Activated CD4-positive, alpha-beta T cell treated with anti-CD3 and anti-CD28 coated beads for 4 hours (primary cell): ENCODE results near the gene CUL4A.
"Not testable (repeated sequence)": the region's sequence is repeated elsewhere in the genome, so short reads cannot be mapped to it uniquely, and the experiment has no call there.

Source experiments
- DNase-seq, 2 donors: peaks; one replicate each; pipeline ENCODE4 v3.0.0-alpha.2; 2020

The CUL4A gene

DNA sequence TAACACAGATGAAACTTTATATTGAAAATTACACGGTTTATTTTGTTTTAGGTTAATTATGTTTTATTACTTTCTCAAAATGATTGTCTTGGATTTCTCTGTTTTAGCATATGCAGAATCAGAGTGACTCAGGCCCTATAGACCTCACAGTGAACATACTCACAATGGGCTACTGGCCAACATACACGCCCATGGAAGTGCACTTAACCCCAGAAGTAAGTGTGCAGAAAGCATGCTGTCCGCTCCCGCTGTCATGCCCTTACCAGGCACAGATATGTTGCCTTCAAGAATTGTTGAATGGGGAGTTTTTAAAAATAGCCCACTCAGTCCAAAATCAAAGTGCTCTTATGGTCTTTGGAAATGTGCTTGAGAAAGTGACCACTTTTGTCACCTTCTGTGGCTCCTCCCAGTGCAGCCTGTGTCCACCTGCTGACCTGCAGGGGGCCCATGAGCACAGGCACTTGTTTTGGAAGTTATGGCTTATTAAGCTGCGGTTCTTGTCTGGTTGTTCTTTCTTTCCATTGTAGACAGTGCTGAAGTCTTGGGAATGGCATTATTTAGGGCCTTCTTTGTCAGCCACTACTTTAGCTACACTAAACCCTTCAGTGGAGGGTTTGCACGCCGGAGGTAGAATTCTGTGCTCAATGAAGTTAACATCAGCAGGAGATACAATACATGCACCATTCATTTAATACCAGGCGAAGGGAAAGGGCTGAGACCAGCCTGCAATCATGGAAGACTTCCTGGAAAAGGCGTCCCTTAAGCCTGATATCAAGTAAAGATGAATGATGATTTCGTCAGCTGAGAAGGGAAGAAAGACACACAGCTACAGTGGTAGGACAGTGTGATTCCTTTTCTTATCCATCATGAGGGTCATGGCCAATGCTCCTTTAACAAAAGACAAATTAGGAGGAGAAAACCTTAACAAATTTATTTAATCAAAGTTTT is 36.7 kb downstream of the CUL4A start:
- DNase-seq = no peak

DNA sequence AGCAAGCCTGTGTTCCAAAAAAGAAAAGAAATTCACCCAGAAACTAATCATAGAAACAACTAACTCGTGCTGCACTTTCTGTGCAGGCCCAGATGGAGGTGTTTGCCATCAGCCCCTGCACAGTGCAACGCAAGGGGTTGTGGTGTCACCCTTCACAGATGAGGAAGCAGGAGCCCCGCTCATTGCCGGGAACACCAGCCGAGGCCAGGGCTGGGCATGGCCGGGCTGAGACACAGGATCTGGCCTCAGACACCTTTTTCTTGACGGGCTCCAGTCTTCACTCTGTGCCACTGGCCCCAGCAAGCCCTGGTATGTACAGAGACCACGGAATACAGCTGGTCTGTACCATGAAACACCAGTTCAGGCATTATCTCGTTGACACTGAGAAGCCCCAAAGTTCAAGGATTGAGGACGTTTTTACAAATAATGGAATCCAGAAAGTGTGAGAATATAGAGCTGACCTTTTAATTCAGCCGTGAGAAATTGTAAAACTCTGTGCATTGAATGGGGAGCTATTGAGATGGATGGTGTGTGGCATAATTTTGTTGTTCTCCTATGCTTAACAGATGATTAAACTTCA is 43.2 kb downstream of the CUL4A start:
- no peak for DNase-seq

DNA sequence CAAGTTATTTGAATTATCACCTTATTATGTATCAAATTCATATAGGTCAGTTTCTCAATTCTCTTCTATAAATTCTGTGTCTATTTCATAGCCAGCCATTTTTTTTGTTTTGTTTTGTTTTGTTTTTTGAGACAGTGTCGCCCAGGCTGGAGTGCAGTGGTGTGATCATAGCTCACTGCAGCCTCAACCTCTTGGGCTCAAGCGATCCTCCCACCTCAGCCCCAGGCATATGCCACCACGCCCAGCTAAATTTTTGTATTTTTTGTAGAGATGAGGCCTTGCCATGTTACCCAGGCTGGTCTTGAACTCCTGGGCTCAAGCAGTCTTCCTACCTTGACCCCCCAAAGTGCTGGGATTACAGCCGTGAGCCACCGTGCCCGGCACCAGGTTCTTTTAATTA is 48.5 kb downstream of the CUL4A start:
- DNase-seq = not testable (repeated sequence)

GRCh38 chr13:113258321-113259054 is 49.1 kb downstream of the CUL4A start:
- no peak for DNase-seq

DNA sequence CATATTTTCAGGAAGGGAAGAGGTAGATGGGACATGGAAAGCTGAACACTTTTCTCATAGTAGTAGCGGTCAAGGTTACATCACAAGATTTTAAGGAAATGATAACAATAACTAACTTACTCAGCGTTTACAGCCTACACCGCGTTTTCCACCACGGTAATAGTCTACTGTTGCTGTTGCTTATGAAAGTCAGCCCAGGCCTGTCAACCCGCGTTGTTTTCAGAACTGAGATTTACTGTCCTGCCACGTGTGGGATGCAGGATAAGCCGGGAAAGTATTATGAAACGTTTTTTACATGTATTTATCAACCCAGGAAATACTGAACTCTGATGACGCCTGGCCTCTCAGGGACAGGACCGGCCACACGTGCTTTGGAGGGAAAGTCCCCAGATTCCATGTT is 51.6 kb downstream of the CUL4A start:
- no peak for DNase-seq

- DNase-seq = not testable (repeated sequence)
These were observed 53.6 kb downstream of the CUL4A start for GRCh38 chr13:113263016-113263415.

DNA sequence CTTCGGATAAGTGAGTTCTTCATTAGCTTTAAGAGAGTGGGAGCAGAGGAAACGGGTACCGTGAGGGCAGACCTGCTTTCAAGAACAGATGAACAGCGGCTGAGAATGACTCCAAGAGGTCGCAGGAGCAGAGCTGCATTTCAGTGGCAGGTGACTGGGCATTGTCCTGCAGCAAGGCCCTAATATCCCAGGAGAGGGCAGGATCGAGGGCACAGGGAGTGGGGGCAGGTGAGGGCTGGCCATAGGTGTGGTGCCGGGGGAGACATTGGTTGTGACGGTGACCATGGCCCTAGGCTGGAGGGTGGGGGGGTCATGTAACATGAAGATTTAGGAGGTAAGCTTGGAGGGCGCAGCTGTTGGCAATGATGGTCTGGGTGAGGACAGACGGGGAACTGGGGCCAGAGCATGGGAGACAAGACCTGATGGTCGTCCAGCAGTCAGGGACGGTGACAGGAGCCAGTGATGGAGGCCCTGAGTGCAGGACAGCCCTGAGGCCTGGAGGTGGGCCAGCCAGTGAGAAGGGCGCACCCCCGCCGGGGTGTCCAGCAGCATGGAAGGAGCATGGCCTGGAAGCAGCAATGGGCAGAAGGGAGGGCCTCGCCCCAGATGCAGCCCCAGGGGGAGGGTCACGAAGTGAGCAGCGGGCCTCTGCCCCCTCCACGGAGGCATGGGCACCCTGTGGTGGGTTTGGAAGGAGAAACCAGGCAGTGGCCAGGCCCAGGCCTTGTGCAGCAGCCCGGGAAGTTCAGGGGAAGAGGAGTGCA is 58.4 kb downstream of the CUL4A start:
- no peak for DNase-seq

GRCh38 chr13:113272031-113272430 is 62.6 kb downstream of the CUL4A start:
- no peak for DNase-seq

DNA sequence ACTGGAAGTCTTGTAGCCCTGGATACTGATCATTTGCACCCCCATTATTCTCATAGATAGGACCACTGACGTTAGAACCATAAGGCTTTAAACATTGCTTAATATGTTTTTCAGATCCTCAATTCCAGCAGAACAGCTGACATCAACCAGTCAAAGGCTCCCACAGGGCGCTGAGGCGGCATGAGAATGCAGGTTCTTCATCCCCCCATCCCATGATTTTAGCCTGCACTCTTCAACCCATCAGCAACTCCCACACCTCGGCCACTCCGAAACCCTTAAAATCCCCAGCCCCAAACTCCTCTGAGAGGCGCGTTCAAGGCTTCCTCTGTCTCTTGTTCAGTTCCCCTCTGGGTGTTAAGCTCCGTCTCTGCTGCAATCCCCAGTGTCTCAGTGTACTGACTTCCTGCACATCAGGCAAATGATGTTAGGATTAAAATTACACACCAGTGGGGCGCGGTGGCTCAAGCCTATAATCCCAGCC is 63.3 kb downstream of the CUL4A start:
- no peak for DNase-seq

DNA sequence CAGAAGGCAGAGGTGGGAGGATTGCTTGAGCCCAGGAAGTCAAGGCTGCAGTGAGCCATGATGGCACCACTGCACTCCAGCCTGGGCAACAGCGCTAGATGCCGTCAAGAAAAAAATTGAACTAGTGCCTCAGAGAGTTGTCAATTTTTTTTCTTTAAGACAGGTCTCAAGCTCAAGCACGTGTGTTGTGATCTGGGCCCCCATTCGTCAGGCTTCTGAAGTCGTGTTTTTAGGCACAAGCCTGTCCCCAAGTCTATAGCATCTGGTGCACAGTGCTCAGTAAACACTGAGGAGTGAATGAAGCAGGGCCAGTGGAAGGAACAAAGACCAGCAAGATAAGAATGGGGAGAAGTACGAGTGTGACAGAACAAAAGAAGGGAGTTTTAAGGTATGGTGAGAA is 63.9 kb downstream of the CUL4A start:
- DNase-seq = no peak

- no peak for DNase-seq
These were observed 64.6 kb downstream of the CUL4A start for GRCh38 chr13:113273851-113274590.

DNA sequence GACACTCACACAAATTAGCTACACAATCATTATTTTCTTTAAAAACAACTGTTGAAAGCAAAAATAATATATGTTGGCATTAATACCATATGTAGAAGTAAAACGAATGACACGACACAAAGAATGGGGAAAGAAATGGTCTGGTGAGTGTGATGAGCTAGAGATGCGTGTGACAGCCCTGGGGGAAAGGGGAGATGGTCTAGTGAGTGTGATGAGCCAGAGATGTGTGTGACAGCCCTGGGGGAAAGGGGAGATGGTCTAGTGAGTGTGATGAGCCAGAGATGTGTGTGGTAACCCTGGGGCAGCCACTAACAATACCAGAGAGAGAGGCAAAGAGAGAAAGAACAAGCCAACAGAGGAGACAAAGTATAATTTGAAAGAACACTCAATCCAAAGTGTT is 65.3 kb downstream of the CUL4A start:
- DNase-seq = no peak

GRCh38 chr13:113275387-113275786 is 66.0 kb downstream of the CUL4A start:
- peak; percentile 16 to 33 for DNase-seq

DNA sequence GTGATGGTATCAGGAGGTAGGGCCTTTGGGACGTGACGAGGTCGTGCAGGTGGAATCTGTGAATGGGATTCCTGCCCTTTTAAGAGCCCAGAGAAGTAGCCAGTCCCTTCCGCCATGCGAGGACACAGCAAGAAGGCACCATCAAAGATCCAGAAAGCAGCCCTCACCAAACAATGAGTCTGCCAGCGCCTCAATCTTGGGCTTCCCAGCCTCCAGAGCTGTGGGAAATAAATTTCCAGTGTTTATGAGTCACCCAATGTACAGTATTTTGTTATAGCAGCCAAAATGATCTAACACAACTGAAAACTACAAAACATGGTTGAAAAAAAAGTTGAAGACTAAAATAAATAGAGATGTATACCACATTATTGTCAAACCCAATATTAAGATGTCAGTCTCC is 70.7 kb downstream of the CUL4A start:
- no peak for DNase-seq

- no peak for DNase-seq
These were observed 74.5 kb downstream of the CUL4A start for GRCh38 chr13:113283904-113284303.

DNA sequence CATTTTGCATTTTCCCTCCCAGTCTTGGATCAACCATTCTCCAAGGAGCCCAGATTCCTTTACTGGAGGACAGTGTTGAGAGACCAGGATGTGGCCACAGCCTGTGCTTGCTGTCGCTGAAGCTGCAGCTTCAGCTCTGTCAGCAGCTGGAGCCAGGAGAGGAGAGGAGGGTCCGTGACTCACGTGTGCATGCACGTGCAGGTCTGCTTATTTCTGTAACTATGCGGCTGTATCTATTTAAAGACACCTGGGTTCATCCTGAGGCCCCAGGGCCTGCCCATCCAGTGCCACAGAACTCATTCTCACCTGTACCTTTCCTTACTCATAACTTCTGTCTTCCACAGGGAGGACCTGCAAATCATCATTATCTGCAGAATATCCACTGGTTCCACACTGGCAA is 79.5 kb downstream of the CUL4A start:
- no peak for DNase-seq

GRCh38 chr13:113291129-113291528 is 81.7 kb downstream of the CUL4A start:
- DNase-seq = no peak

DNA sequence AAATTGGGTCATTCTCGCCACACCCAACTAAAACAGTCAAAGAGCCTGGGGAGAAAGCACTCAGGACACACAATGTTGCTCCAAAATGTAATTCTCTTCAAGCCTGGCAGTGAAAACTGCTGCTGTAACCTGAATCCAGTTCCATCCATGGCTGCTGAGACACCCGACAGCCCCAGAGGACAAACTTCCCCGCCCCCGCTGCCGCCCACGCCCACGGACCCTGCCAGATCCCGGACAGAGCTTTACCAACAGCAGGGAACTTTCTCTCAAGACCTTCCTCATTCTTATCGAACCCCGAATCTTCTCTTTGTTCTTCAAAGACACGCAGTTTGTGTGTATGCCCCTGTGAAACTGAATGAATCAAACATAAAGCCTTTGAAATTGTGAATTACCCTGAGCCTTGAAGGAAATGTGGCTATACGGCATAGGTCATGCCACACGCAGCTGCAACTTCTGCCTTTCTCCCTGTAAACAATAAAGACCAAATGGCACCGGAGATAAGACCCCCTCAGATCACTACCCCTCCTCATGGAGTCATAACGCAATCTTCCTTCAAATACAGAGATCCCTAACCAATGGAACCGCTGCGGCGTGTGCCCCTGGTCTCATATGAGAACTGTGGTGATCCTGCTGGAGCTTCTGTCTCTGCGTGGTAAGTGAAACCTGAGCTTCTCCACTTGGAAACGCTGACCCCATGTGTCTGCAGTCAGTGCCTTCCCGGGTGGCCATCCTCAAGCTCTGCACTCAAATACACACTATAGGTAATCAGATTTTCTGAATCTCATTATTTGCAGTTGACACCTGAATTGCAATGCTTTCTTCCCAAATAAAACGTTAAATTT is 82.8 kb downstream of the CUL4A start:
- DNase-seq = peak; percentile 16 to 32

- DNase-seq = no peak
These were observed 84.3 kb downstream of the CUL4A start for GRCh38 chr13:113293686-113294085.

DNA sequence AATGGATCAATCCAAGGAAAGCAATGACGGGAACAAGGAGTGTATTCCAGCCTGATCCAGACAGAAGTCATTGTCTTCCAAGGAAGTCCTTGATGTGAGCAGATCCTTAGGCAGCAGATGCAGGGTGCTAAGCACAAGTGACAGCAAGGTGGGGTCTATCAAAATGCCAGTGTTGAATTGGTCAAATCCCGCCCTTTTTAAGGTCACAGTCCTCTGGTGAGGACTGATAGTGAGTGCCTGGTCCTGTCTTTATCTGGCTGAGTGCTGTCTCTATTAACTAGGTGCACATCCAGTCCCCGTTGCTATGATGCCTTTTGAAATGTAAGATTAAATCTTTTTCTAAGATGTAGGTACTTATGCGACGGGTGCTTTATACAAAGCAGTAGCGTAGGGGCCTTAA is 86.4 kb downstream of the CUL4A start:
- DNase-seq = no peak

GRCh38 chr13:113296823-113297369 is 87.5 kb downstream of the CUL4A start, which contains the start of gene LAMP1:
Gene LAMP1 (plus strand): TSS chr13:113297239. CDS start chr13:113297435, 196 bp downstream.
- DNase-seq = peak; percentile 98
